Nephron (organoid): ENCODE measurements around the gene DIPK1A.
A peak's percentile ranks its signal among the peaks of the same experiment; 100 is the strongest.

Source experiments
- H3K27ac Mint-ChIP-seq, 3 experiments: 2 replicates each; pipeline ENCODE4 v1.8.0; 2020; ENCODE audit warnings: mixed read lengths in 3 of 3, mild to moderate bottlenecking in 2 of 3, moderate library complexity in 1 of 3
- H3K27me3 Mint-ChIP-seq: 2 replicates; pipeline ENCODE4 v1.8.0; 2021; ENCODE audit warnings: low read depth, mild to moderate bottlenecking, moderate library complexity, mixed read lengths
- H3K36me3 Mint-ChIP-seq: 2 replicates; pipeline ENCODE4 v1.8.0; 2020; ENCODE audit warnings: low read depth, mixed read lengths
- H3K4me1 Mint-ChIP-seq: 2 replicates; pipeline ENCODE4 v1.8.0; 2020; ENCODE audit warnings: mixed read lengths
- H3K4me3 Mint-ChIP-seq, 3 experiments: 2 replicates each; pipeline ENCODE4 v1.8.0; 2020; ENCODE audit warnings: mild to moderate bottlenecking in 3 of 3, mixed read lengths in 3 of 3, moderate library complexity in 2 of 3
- H3K9me3 Mint-ChIP-seq: 2 replicates; pipeline ENCODE4 v1.8.0; 2020; ENCODE audit warnings: mixed read lengths
- CTCF ChIP-seq, 3 experiments: fragments of 200-600 bp; sonication (generic); IDR thresholded peaks; one replicate each; pipeline ENCODE4 v1.5.0; 2021; ENCODE audit warnings: antibody characterized with exemption in 3 of 3; ENCODE audit not compliant: unreplicated experiment in 3 of 3

Gene DIPK1A

GRCh38 chr1:92995441-92996430 lies 34.5 kb upstream of the DIPK1A start:
- Mint-ChIP-seq H3K4me3 (no peak overlapping the region), H3K36me3 (no peaks in the 10 kb centered on the region), H3K27ac (no peak overlapping the region), H3K27me3 (peaks cover 3% of the 10 kb centered on the region), H3K4me1 (peaks cover 17% of the 10 kb centered on the region), H3K9me3 (no peaks in the 10 kb centered on the region)
- no peak for TF ChIP-seq CTCF (IDR thresholded peaks at IDR 0.05; ENCODE audit: unreplicated experiment in 3 of 3)

- Mint-ChIP-seq H3K4me1 (peaks cover 10% of the 10 kb centered on the region), H3K4me3 (no peak overlapping the region), H3K27ac (peak overlapping the region in 1 of 3 experiments; percentile 57), H3K36me3 (no peaks in the 10 kb centered on the region), H3K9me3 (no peaks in the 10 kb centered on the region), H3K27me3 (peaks cover 3% of the 10 kb centered on the region)
- peak; percentile 78 to 92 (median 87) for TF ChIP-seq CTCF (IDR thresholded peaks at IDR 0.05; ENCODE audit: unreplicated experiment in 3 of 3)
Observed at GRCh38 chr1:92994105-92994712, 32.9 kb upstream of the DIPK1A start.

- no peak overlapping the region for H3K4me3 Mint-ChIP-seq
- H3K36me3 Mint-ChIP-seq: no peaks in the 10 kb centered on the region
- H3K27ac Mint-ChIP-seq: peak overlapping the region in 1 of 3 experiments; percentile 57
- H3K4me1 Mint-ChIP-seq: peaks cover 10% of the 10 kb centered on the region
- no peaks in the 10 kb centered on the region for H3K9me3 Mint-ChIP-seq
- TF ChIP-seq CTCF (IDR thresholded peaks at IDR 0.05; ENCODE audit: unreplicated experiment in 3 of 3): no peak
- H3K27me3 Mint-ChIP-seq: peaks cover 3% of the 10 kb centered on the region
Observed at GRCh38 chr1:92993581-92993980, 32.3 kb upstream of the DIPK1A start.

- Mint-ChIP-seq H3K4me3 (no peak overlapping the region), H3K36me3 (no peaks in the 10 kb centered on the region)
- TF ChIP-seq CTCF (IDR thresholded peaks at IDR 0.05; ENCODE audit: unreplicated experiment in 3 of 3): no peak
Observed at GRCh38 chr1:92992877-92993276, 31.6 kb upstream of the DIPK1A start.

GRCh38 chr1:92992054-92992453 lies 30.8 kb upstream of the DIPK1A start:
- no peak for TF ChIP-seq CTCF (IDR thresholded peaks at IDR 0.05; ENCODE audit: unreplicated experiment in 3 of 3)
- H3K36me3 Mint-ChIP-seq: no peaks in the 10 kb centered on the region
- peaks cover 3% of the 10 kb centered on the region for H3K27me3 Mint-ChIP-seq
- no peak overlapping the region for H3K27ac Mint-ChIP-seq
- no peak overlapping the region for H3K4me3 Mint-ChIP-seq
- peaks cover 10% of the 10 kb centered on the region for H3K4me1 Mint-ChIP-seq
- H3K9me3 Mint-ChIP-seq: no peaks in the 10 kb centered on the region

More at GRCh38 chr1:92992877-92993276, 31.6 kb upstream of the DIPK1A start:
- Mint-ChIP-seq H3K27ac (no peak overlapping the region), H3K4me1 (peaks cover 10% of the 10 kb centered on the region), H3K27me3 (peaks cover 3% of the 10 kb centered on the region), H3K9me3 (no peaks in the 10 kb centered on the region)
